ENCODE data around the gene USP11.

DNA sequence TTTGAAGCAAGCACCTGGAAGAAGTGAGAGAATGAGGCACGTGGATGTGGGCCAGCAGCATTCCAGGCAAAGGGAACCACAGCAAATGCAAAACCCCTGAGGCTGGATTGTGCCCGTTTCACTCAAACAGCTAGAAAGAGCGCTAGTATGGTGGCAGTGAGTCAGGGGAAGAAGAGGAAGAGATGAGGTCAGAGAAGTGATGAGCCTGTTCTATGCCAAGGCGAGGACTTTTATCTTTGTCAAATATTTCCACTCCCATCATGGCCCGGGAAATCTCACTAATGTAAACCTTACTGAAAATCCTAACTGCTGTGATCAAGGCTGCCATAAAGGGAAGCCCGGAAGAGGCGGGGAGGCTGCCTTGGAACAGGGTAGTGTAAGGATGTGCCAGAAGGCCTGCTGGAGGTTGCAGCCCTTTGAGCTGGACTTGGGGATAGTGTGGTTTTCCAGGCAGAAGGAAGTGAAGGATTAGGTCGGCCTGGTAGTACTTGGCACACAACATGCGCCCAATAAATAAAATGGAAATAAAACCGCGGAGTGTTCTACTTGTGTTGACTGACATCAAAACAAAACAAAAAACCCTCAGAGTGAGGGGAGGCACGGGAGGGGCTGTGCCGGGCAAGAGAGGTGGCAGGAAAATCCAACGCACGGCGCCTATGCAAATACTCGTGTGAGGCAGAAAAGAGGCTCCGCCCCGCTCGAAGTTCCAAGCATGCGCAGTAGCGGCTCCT lies 15.5 kb upstream of the USP11 start:
- TF ChIP-seq, protein P1, sequence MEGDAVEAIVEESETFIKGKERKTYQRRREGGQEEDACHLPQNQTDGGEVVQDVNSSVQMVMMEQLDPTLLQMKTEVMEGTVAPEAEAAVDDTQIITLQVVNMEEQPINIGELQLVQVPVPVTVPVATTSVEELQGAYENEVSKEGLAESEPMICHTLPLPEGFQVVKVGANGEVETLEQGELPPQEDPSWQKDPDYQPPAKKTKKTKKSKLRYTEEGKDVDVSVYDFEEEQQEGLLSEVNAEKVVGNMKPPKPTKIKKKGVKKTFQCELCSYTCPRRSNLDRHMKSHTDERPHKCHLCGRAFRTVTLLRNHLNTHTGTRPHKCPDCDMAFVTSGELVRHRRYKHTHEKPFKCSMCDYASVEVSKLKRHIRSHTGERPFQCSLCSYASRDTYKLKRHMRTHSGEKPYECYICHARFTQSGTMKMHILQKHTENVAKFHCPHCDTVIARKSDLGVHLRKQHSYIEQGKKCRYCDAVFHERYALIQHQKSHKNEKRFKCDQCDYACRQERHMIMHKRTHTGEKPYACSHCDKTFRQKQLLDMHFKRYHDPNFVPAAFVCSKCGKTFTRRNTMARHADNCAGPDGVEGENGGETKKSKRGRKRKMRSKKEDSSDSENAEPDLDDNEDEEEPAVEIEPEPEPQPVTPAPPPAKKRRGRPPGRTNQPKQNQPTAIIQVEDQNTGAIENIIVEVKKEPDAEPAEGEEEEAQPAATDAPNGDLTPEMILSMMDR (IDR thresholded peaks at IDR 0.05; ENCODE audit: low read length): no peak
- no peak for TF ChIP-seq EZH2 (IDR thresholded peaks at IDR 0.05; ENCODE audit: borderline replicate concordance, low read length)
